Naive B cell (primary cell): ENCODE data around the gene NHLRC2. TPM values are rescaled to one million over a fixed set of nuclear protein-coding genes. Genes with fewer than 3 reads are reported as not detected.

Source experiments
- ATAC-seq, 2 donors: fragments of 150-1000 bp; cut with Tn5 transposase; 2 replicates each; pipeline ENCODE4 v1.10.0; 2021; ENCODE audit warnings: low read depth in 2 of 2, mild to moderate bottlenecking in 2 of 2, moderate library complexity in 2 of 2
- DNase-seq: peaks from one replicate; pipeline ENCODE4 v3.0.0; 2022
- H3K27ac Mint-ChIP-seq, 6 donors: one replicate each; pipeline ENCODE4 v1.8.0; 2020 to 2022; ENCODE audit warnings: mild to moderate bottlenecking in 6 of 6, mixed read lengths in 6 of 6, moderate library complexity in 5 of 6, inconsistent platforms in 2 of 6
- H3K27me3 Mint-ChIP-seq, 3 donors: one replicate each; pipeline ENCODE4 v1.8.0; 2021 to 2022; ENCODE audit warnings: mixed read lengths in 3 of 3, mild to moderate bottlenecking in 1 of 3
- H3K36me3 Mint-ChIP-seq, 2 donors: one replicate each; pipeline ENCODE4 v1.8.0; 2020 to 2022; ENCODE audit warnings: mixed read lengths in 2 of 2, inconsistent platforms in 1 of 2, mild to moderate bottlenecking in 1 of 2
- H3K4me1 Mint-ChIP-seq, 3 donors: one replicate each; pipeline ENCODE4 v1.8.0; 2020 to 2022; ENCODE audit warnings: mixed read lengths in 3 of 3, inconsistent platforms in 1 of 3, mild to moderate bottlenecking in 1 of 3, moderate library complexity in 1 of 3
- H3K4me3 Mint-ChIP-seq, 8 donors: one replicate each; pipeline ENCODE4 v1.8.0; 2020 to 2022; ENCODE audit warnings: mild to moderate bottlenecking in 8 of 8, mixed read lengths in 8 of 8, moderate library complexity in 8 of 8, inconsistent platforms in 2 of 8
- H3K9me3 Mint-ChIP-seq, 7 donors: one replicate each; pipeline ENCODE4 v1.8.0; 2020 to 2022; ENCODE audit warnings: mixed read lengths in 7 of 7, mild to moderate bottlenecking in 5 of 7, inconsistent platforms in 2 of 7, moderate library complexity in 1 of 7
- polyA plus RNA-seq, 6 donors: library from polyadenylated mRNA; unstranded; fragments of 300-500 nt; fragmentation: Illumina TruSeq; gene quantifications; one replicate each; pipeline ENCODE4 v1.2.3, GENCODE V29; 2021; ENCODE audit warnings: low read depth in 6 of 6

NHLRC2 gene
- polyA plus RNA-seq, 6 donors from 2014 or later: 7.2 to 18.9 (median 14.2) TPM

- H3K4me1 Mint-ChIP-seq: peaks cover 15 to 26% (median 15%) of the 10 kb centered on the region in 3 donors
Measured at GRCh38 chr10:113849140-113849803, 5.2 kb upstream of the NHLRC2 start.

GRCh38 chr10:113849946-113850345 lies 4.5 kb upstream of the NHLRC2 start:
- no peak for ATAC-seq
- H3K4me3 Mint-ChIP-seq: peak overlapping the region in 1 of 8 donors; percentile 47
- H3K27me3 Mint-ChIP-seq: no peaks in the 10 kb centered on the region
- DNase-seq: no peak
- peak overlapping the region in 1 of 6 donors; percentile 44 for H3K27ac Mint-ChIP-seq
- H3K4me1 Mint-ChIP-seq: peaks cover 16 to 26% (median 18%) of the 10 kb centered on the region in 3 donors
- H3K36me3 Mint-ChIP-seq: no peaks in the 10 kb centered on the region
- H3K9me3 Mint-ChIP-seq: no peaks in the 10 kb centered on the region

More at GRCh38 chr10:113849140-113849803, 5.2 kb upstream of the NHLRC2 start:
- no peaks in the 10 kb centered on the region for H3K9me3 Mint-ChIP-seq
- no peaks in the 10 kb centered on the region for H3K27me3 Mint-ChIP-seq
- H3K36me3 Mint-ChIP-seq: peaks cover 0 to under 1% of the 10 kb centered on the region in 2 donors
- H3K27ac Mint-ChIP-seq: peak overlapping the region in 1 of 6 donors; percentile 21
- H3K4me3 Mint-ChIP-seq: peak overlapping the region in 1 of 8 donors; percentile 47
- DNase-seq: no peak
- ATAC-seq: no peak

GRCh38 chr10:113853578-113854012 lies 866 bp upstream of the NHLRC2 start:
- Mint-ChIP-seq H3K4me1 (peaks cover 27 to 49% (median 34%) of the 10 kb centered on the region in 3 donors), H3K36me3 (no peaks in the 10 kb centered on the region), H3K27ac (peak overlapping the region; percentile 96 to 99 (median 98)), H3K9me3 (no peaks in the 10 kb centered on the region), H3K27me3 (no peaks in the 10 kb centered on the region), H3K4me3 (peak overlapping the region; percentile 97 to 100 (median 99))
- ATAC-seq: no peak
- no peak for DNase-seq

GRCh38 chr10:113854761-113855588 lies 514 bp downstream of the NHLRC2 start:
- DNase-seq: peak; percentile 59
- Mint-ChIP-seq H3K36me3 (peaks cover 7 to 9% of the 10 kb centered on the region in 2 donors), H3K9me3 (no peaks in the 10 kb centered on the region), H3K27me3 (no peaks in the 10 kb centered on the region), H3K4me1 (peaks cover 32 to 61% (median 41%) of the 10 kb centered on the region in 3 donors), H3K4me3 (peak overlapping the region; percentile 97 to 100 (median 99)), H3K27ac (peak overlapping the region; percentile 96 to 99 (median 98))
- peak; percentile 69 to 71 for ATAC-seq

GRCh38 chr10:113856563-113856962 lies 2.1 kb downstream of the NHLRC2 start:
- DNase-seq (no peak), ATAC-seq (no peak)
- H3K27ac Mint-ChIP-seq: peak overlapping the region in 2 of 6 donors; percentile 38 to 97
- H3K4me1 Mint-ChIP-seq: peaks cover 36 to 60% (median 42%) of the 10 kb centered on the region in 3 donors
- peaks cover 0 to 4% (median 0%) of the 10 kb centered on the region in 7 donors for H3K9me3 Mint-ChIP-seq
- H3K4me3 Mint-ChIP-seq: peak overlapping the region in 6 of 8 donors; percentile 33 to 100 (median 98)
- H3K36me3 Mint-ChIP-seq: peaks cover 18 to 20% of the 10 kb centered on the region in 2 donors
- no peaks in the 10 kb centered on the region for H3K27me3 Mint-ChIP-seq

GRCh38 chr10:113857210-113857609 lies 2.7 kb downstream of the NHLRC2 start:
- Mint-ChIP-seq H3K4me1 (peaks cover 36 to 59% (median 42%) of the 10 kb centered on the region in 3 donors), H3K27ac (peak overlapping the region in 3 of 6 donors; percentile 7 to 48 (median 21))

GRCh38 chr10:113858541-113858940 lies 4.1 kb downstream of the NHLRC2 start:
- no peak for DNase-seq
- peaks cover 22 to 23% of the 10 kb centered on the region in 2 donors for H3K36me3 Mint-ChIP-seq
- H3K27me3 Mint-ChIP-seq: no peaks in the 10 kb centered on the region
- no peak for ATAC-seq
- peak overlapping the region in 1 of 8 donors; percentile 100 for H3K4me3 Mint-ChIP-seq
- H3K9me3 Mint-ChIP-seq: peaks cover 0 to 4% (median 0%) of the 10 kb centered on the region in 7 donors
- peaks cover 35 to 51% (median 41%) of the 10 kb centered on the region in 3 donors for H3K4me1 Mint-ChIP-seq
- peak overlapping the region in 1 of 6 donors; percentile 48 for H3K27ac Mint-ChIP-seq

More at GRCh38 chr10:113857210-113857609, 2.7 kb downstream of the NHLRC2 start:
- ATAC-seq (no peak), DNase-seq (no peak)
- H3K36me3 Mint-ChIP-seq: peaks cover 20% of the 10 kb centered on the region in 2 donors
- H3K4me3 Mint-ChIP-seq: peak overlapping the region in 1 of 8 donors; percentile 100
- peaks cover 0 to 4% (median 0%) of the 10 kb centered on the region in 7 donors for H3K9me3 Mint-ChIP-seq
- no peaks in the 10 kb centered on the region for H3K27me3 Mint-ChIP-seq

GRCh38 chr10:113859261-113859660 lies 4.8 kb downstream of the NHLRC2 start:
- Mint-ChIP-seq H3K36me3 (peaks cover 26 to 28% of the 10 kb centered on the region in 2 donors), H3K27ac (peak overlapping the region in 4 of 6 donors; percentile 20 to 74 (median 44)), H3K4me1 (peaks cover 32 to 44% (median 34%) of the 10 kb centered on the region in 3 donors), H3K4me3 (peak overlapping the region in 2 of 8 donors; percentile 33 to 37), H3K9me3 (peaks cover 0 to 4% (median 0%) of the 10 kb centered on the region in 7 donors), H3K27me3 (no peaks in the 10 kb centered on the region)
- DNase-seq (no peak), ATAC-seq (no peak)

GRCh38 chr10:113865901-113866300 lies 11.4 kb downstream of the NHLRC2 start:
- H3K36me3 Mint-ChIP-seq: peaks cover 14 to 15% of the 10 kb centered on the region in 2 donors
- peaks cover 0 to 3% (median 0%) of the 10 kb centered on the region in 7 donors for H3K9me3 Mint-ChIP-seq
- ATAC-seq (no peak), DNase-seq (no peak)
- H3K27me3 Mint-ChIP-seq: no peaks in the 10 kb centered on the region
- H3K4me1 Mint-ChIP-seq: peaks cover 9 to 15% (median 11%) of the 10 kb centered on the region in 3 donors
- no peak overlapping the region for H3K4me3 Mint-ChIP-seq
- H3K27ac Mint-ChIP-seq: no peak overlapping the region

GRCh38 chr10:113866551-113867394 lies 12.3 kb downstream of the NHLRC2 start:
- Mint-ChIP-seq H3K27ac (peak overlapping the region in 2 of 6 donors; percentile 39 to 43), H3K27me3 (no peaks in the 10 kb centered on the region), H3K4me3 (no peak overlapping the region), H3K9me3 (no peaks in the 10 kb centered on the region), H3K4me1 (peaks cover 9 to 15% (median 13%) of the 10 kb centered on the region in 3 donors), H3K36me3 (peaks cover 10% of the 10 kb centered on the region in 2 donors)
- DNase-seq (no peak), ATAC-seq (no peak)

GRCh38 chr10:113867904-113868303 lies 13.4 kb downstream of the NHLRC2 start:
- DNase-seq: no peak
- H3K9me3 Mint-ChIP-seq: peaks cover 0 to 9% (median 0%) of the 10 kb centered on the region in 7 donors
- no peaks in the 10 kb centered on the region for H3K27me3 Mint-ChIP-seq
- peak overlapping the region in 1 of 6 donors; percentile 14 for H3K27ac Mint-ChIP-seq
- peaks cover 9 to 18% (median 18%) of the 10 kb centered on the region in 3 donors for H3K4me1 Mint-ChIP-seq
- no peak for ATAC-seq
- peaks cover 13 to 17% of the 10 kb centered on the region in 2 donors for H3K36me3 Mint-ChIP-seq
- H3K4me3 Mint-ChIP-seq: no peak overlapping the region

- H3K4me3 Mint-ChIP-seq: no peak overlapping the region
- peaks cover 0 to 9% (median 0%) of the 10 kb centered on the region in 7 donors for H3K9me3 Mint-ChIP-seq
- H3K27ac Mint-ChIP-seq: no peak overlapping the region
- H3K4me1 Mint-ChIP-seq: peaks cover 20 to 23% (median 21%) of the 10 kb centered on the region in 3 donors
- ATAC-seq (no peak), DNase-seq (no peak)
- H3K27me3 Mint-ChIP-seq: no peaks in the 10 kb centered on the region
- H3K36me3 Mint-ChIP-seq: peaks cover 9 to 10% of the 10 kb centered on the region in 2 donors
Measured at GRCh38 chr10:113869789-113870188, 15.3 kb downstream of the NHLRC2 start.
